NCI-H1048 (cell line): ENCODE measurements around the gene SPATA13.

Experiments used
- DNase-seq: peaks from one replicate; lab custom pipeline; 2025; lab: John Stamatoyannopoulos, UW

The SPATA13 gene

DNA sequence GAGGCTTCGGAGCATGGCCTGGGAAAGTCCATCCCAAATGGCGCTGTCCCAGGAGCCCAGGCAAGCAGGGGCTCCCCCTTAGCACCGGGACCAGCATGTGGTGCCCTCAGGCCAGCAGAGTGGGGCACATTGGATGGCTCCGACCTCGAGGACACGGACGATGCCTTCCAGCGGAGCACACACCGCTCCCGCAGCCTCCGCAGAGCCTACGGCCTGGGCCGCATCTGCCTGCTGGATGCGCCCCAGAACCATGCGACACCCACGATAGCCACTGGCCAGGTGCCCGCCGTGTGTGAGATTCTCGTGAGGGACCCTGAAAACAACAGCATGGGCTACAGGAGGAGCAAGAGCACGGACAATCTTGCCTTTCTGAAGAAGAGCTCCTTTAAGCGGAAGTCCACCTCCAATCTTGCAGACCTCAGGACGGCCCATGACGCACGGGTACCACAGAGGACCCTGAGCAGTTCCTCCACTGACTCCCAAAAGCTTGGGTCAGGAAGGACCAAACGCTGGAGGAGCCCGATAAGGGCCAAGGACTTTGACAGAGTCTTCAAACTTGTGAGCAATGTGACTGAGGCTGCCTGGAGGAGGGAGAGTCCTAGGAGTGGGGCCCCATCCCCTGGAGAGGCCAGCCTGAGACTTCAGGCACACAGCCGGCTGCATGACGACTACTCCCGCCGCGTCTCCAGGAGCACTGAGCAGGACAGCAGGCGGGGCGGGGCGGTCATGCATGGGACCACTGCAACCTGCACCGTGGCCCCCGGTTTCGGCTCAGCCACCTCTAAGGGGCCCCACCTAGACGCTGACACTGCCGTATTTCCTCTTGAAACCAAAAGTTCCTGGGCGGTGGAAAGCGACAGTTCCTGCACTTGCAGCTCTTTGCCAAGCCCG is 63.1 kb downstream of the SPATA13 start:
- DNase-seq = no peak

DNA sequence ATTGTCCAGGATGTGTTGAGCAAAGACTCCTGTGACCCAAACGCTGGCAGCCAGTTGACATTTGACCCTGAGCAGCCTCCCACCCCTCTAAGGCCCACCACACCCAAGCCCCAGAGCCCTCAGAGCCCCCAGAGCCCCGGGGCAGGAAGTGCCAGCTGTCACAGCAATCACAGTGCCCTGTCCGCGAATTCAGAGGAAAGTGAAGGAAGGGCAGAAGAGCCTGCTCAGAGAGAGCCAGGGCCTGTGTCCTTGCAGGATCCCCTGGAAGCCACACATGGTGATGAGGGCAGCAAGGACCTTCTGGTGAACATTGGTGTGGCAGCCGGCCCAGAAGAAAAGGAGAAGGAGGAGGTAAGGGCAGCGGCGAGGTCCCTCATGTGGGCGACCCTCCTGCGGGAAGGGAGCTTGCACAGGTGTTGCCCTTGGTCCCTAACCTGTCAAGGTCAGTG is 63.7 kb downstream of the SPATA13 start:
- DNase-seq = no peak

DNA sequence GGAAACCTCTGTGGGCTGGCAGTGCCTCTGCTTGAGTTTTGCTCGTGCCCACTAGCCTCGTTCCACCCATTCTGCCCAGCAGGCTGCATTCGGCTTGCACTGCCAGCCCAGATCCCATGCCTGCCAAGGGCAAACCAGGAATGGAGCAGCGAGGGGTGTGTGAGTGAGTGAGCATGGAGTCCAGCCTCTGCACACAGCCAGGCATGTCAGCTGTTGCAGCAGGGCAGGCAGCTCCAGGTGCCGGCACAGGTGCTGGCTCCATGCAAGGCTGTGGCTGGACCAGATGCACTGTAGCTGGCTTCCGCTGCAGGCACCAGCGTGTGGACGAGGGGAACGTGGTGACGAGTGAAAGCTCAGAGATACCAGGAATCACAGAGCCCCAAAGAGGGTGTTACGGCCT is 64.5 kb downstream of the SPATA13 start:
- DNase-seq = no peak

DNA sequence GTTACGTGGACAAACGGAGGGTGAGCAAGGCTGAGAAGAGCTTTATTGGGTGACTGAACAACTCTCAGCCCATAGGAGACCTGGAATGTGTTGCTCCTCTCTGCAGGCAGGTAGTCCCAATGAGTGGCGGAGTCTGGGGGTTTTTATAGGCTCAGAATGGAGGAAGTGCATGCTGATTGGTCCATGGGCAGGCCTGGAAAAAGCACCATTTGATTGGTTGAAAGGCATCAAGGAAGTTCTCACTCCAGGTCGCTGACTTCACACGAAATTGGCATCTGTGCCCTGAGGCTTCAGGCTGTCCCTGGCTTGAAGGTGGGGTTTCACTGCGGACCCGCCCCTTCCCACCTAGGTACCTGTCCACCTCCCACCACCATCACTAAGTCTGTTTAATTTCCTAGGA is 65.4 kb downstream of the SPATA13 start:
- no peak for DNase-seq

DNA sequence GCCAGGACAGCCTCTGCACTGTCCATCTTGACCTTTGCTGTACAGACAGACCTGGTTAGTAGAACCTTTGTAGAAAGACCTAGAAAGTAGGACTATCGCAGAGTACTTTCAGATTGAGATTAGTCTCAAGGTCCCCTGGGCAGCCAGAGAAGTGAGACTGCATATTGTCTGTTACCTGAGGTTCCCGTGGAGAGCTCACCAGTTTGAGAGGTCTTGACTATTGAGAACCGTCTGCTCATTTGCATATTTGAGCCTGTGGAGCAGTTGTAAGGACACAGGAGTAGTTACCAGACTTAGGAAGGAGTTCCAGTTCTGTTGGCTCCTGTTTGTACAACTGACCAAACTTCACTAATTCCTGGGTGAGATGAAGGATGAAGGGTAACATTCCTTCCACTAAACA is 66.2 kb downstream of the SPATA13 start:
- no peak for DNase-seq

DNA sequence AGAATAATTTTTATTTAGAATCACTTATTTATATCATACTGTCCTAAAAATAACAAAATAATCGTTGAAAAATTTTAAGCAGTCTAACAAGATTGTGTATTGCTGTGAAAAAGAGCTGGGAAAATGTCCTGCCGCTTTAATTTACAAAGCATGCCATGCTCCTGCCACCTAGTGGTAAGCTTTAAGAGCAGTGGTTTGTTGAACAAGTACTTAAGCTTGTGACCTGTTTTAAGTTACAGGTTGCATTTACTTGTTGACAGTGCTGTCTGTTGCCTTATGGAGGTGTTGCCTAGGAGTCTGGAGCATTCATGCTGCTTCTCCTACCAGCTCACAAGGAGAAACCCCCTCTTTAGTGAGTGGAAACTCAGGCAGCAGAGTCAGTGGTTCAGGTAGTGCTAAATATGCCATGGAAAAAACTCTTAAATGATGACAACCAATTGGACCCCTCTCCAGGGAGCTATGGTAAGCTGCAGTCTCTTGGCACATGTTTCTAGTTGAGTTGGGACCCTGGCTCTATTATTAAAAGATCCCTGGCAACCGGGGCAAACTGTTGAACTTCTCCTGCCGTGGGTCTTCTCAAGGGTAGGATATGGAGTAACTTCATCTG is 68.4 kb downstream of the SPATA13 start:
- no peak for DNase-seq

DNA sequence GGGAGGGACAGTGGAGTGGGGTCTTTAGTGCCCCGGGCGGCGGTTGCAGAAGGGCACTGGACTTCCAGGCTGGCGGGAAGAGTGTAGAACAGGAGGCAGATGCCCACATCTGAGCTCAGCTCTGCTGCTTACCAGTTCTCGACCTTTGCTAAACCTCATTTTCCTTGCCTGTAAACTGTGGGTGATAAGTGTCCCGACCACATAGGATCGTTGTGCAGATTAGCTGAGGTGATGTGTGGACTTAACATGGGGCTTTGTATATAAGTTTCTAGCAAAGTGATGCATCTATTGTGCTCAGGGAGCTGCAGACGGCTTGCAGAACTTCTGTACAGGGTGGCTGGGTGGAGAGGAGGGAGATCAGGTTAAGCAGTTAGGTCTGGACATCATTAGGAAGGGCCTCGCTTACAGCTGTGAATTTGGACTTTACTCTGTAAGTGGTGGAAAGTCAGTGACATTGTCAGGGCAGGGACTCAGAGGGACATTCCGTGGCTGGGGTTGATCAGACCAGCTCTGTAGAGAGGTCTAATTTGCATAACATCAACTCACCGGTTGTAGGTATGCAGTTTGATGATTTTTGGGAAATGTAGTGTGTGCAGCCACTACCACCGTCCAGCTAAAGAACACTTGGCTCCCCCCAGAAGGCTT is 70.0 kb downstream of the SPATA13 start:
- DNase-seq = no peak

DNA sequence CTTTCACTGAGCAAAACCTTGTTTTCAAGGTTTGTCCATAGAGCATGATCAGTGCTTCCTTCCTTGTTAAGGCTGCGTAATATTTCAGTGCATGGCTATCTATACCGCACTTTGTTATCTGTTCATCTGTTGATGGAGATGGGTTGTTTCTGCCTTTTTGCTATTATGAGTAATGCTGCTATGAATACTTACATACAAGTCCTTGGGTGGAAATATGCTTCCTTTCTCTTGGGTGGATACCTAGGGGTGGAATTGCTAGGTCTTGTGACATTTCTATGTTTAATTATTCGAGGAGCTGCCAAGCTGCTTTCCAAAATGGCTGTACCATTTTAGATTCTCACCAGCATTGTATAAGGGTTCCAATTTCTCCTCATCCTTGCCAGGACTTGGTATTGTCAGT is 70.9 kb downstream of the SPATA13 start:
- no peak for DNase-seq

DNA sequence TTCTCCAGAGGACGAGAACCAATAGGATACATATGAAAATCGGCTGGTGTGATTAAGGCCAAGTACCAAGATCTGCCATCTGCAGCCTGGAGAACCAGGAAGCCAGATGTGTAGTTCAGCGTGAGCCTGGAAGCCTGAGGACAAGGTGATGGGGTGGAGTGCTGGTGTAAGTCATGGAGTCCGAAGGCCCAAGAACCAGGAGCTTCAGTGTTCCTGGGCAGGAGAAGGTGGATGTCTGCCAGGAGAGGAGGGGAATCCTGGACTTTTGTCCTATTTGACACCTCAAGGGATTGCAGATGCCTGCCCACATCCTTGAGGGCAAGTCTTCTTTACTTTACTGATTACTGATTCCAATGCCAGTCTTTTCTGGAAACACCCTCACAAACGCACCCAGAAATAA is 71.5 kb downstream of the SPATA13 start:
- no peak for DNase-seq

DNA sequence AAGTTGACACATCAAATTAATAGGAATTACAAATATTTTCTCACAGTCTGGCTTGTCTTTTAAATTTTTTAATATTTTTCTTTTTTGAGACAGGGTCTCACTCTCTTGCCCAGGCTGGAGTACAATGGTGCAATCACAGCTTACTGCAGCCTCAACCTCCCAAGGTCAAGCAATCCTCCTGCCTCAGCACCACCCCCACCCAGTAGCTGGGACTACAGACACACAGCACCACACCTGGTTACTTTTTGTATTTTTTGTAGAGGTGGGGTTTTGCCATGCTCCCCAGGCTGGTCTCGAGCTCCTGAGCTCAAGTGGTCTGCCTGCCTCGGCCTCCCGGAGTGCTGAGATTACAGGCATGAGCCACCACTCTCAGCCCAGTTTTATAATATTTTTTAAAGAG is 72.0 kb downstream of the SPATA13 start:
- DNase-seq = no peak

DNA sequence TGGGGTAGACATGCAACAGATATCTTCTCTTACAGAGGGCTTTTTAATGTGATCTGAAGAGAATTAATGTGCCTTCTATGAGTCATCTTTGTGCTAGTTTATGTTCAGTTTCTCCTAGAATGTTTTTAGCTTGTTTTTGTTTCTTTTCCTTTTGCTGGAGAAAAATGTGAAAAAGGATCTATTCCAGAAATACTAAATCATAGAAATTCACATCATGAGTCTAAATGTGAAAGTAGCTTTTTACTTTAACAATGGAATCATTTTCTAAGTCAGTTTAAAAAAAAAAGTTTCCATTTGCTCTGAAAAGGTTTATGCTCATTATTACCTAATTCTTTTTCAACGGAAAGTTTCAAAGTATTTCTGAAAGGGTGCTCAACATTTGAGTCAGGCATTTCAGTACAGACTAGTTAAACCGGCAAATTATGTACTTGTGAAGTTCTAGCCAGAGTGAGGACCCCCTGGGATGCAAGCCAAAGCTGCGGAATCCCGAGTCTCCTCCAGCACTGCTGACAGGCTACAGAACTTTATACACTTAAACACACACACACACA is 72.9 kb downstream of the SPATA13 start:
- no peak for DNase-seq

DNA sequence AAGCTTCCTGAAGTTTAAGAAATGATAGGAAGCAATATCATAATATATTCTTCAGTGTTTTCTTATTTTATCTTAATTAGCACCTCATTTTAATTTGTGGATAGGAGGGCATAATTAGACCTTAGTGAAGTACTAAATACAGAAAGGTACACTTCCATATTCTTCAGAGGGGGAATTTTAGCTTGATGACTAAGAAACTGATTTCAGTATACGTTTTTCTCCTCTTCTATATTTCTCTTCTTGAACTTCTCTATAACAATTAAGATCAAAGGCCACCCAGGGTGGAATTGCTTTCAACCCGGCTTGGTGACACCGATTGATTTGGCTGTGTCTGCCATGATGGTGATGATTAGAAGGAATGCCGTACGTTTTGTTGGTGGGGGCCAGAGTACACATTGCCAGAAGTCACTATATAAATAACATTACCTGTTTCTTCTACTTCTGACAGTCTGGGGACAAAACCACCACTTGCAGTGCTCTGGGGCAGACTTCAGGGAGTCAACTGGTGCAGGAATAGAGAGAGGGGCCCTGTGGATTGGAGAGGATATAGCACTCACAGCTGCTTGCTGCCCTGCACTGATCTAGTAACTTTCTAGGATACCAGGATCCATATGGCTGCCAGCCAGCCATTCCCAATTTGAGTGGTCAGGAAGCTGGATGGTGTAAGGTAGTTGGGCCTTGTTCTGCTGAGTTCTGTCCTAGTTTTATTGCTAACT is 73.8 kb downstream of the SPATA13 start:
- DNase-seq = no peak

DNA sequence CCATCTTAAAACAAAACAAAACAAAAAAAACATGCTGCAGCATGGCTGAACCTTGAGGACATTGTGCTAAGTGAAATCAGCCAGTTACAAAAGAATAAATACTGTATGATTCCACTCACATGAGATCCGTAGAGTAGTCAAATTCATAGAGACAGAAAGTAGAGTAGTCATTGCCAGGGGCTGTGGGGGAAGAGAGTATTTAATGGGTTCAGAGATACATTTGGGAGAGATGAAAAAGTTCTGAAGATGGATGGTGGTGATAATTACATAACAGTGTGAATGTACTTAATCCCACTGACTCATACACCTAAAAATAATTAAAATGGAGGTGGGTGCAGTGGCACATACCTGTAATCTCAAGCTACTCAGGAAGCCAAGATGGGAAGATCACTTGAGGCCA is 76.8 kb downstream of the SPATA13 start:
- DNase-seq = no peak

DNA sequence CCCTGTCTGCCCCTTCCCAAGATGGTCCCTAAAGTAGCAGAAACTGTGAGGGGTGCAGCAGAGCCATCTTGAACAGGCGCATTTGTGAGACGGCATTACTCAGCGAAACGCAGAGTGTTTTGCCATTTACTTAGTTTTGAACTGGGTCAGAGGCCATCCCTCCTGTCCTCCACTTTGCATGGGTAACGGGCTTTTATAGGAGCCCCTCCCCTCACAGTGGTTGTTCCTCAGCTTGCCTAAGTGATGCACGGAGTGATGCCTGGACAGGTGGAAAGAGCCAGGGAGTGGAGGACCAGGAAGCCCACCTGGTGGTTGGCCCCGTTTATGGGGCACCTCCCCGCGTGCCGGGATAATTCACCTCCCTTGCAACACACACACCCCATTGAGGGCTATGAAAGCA is 80.8 kb downstream of the SPATA13 start:
- DNase-seq = no peak

DNA sequence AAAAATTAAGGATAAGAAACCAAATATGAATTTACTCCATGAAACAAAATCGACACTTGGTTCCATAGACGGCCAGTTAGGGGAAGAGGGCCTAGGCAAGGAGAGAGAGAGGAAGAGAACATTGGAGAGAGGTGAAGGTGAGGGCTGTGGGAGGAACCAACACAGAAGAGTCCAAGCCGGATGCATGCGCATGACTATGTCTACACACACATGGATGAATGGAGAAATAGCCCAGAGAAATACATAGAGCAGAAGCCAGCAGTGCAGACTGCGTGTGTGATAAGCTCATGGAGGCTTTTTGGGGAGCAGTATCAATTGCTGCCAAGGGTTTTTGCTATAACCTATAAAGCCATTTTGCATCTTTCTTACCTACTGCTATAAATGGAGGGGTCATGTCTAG is 81.6 kb downstream of the SPATA13 start:
- no peak for DNase-seq

DNA sequence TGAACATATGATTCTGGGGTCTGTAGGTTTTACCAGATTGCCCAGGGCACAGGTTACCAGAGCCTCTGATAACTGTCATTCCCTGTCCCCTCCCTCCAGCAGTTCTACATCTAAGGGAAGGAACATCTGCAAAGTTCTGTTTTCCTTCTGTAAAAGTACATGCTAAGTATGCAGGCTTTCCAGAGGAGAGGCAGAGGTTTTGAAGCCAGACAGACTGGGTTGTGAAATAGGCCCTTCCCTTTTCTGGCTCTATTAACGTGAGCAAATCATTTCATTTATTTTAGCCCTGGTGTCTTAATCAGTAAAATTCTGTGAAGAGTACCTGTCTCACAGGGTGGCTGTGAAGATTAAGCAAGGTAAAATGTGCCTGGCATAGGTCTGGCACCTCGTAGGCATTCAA is 82.8 kb downstream of the SPATA13 start:
- no peak for DNase-seq

DNA sequence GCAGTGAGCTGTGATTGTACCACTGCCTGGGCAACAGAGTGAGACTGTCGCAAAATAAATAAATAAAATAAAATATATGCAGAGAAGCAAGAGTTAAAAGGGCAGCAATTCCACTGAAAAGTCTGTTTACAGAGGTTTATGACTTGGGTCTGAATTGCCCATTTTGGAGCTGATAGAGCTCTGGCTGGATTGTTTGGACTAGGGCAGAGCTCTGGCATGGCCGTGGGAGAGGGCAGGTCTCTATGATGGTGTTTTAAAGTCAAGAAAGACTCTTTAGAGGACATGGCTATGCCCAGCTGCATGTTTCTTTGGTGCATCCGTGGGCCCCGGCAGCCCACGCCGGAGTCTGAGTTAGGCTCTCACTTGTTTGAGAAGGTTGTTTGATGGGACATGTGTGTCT is 84.3 kb downstream of the SPATA13 start:
- DNase-seq = no peak

DNA sequence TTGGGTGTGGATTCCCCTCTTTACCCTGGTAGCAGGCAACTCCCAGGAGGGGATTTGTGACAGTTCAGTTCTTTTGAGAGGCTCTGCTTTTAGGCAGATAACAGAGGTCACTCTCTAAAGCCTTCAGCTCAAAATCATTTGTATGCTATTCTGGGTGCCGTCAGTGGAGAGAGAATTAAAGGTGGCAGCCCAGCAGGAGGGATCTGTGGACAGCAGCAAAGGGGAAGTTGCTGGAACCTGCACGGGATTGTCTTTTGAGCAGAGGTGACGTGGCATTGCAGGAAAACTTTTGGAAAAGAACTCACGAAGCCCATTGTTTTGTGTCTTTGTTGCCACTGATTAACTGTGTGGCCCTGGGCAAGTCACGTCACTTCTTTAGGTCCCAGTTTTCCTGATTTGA is 86.5 kb downstream of the SPATA13 start:
- no peak for DNase-seq

DNA sequence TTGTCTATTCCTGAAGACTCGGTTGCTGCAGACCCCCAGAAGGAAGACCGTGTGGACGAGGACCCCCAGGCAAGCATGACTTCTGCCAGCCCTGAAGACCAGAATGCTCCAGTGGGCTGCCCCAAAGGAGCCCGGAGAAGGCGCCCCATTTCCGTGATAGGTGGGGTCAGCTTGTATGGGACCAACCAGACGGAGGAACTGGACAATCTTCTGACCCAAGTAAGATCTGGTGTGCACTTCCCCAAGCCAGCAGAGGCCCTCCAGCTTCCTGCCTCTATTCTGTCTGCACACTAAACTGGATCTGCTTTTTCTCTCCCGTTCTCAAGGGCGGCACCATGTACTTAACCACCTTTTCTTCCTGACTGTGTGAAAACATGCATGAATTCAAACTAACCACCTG is 89.1 kb downstream of the SPATA13 start:
- no peak for DNase-seq

DNA sequence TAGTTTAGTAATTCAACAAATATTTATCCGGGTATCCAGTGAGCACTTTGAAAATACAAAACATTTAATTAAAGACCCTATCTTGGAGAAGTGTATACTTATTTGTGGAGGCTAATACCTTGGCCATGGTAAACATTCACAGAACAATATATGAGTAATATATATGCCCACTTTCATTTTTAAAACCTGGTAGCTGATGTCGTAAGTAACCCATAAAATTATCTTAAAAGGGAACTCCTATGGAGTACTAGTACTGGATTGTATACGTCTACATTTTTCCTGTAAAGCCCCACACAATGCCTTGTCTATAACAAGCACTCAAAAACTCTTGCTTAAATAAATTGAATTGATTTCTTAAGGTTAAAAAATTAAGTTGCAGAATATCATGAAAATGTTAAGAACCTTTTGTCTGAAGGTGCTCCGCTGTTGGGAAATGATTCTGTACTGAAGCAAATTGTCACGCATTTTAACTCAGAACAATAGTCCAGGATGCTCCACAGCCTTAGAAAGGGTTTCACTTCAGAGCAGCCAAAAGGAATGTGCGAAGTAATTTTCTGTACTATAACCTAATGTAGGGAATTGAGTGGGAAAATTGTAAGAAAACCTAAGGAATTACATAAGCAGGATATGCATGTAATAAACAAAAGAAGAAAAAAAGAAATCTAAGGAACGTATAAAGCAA is 90.0 kb downstream of the SPATA13 start:
- no peak for DNase-seq

DNA sequence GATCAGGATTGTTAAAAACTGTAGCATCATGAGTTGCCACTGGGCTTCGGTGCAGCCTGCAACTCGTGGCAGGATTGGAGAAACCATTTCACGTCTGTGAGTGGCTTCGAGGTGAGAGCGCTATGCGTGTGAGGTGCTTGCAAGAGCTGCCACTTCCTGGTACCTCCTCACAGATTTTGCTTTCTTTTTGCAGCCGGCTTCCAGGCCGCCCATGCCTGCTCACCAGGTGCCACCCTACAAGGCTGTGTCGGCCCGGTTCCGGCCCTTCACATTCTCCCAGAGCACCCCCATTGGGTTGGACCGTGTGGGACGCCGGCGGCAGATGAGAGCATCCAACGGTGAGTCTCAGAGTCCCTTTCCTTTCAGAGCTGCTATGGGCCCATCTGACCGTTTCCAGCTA is 91.0 kb downstream of the SPATA13 start:
- no peak for DNase-seq

DNA sequence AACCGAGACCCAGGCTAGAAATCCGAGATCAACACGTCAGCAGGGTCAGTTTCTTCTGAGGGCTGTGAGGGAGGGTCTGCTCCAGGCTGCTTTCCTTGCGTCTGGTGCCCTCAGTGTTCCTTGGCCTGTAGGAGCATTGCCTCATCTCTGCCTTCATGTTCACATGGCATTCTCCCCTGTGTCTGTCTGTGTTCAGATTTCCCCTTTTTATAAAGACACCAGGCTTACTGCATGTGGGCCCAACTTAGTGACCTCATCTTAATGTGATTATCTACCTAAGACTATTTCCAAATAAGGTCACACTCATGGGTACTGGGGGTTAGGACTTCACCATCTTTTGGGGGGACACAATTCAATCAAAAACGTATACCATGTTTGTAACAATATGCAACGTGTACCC is 91.6 kb downstream of the SPATA13 start:
- DNase-seq = no peak
